ENCODE measurements around the gene GJA5.

DNA sequence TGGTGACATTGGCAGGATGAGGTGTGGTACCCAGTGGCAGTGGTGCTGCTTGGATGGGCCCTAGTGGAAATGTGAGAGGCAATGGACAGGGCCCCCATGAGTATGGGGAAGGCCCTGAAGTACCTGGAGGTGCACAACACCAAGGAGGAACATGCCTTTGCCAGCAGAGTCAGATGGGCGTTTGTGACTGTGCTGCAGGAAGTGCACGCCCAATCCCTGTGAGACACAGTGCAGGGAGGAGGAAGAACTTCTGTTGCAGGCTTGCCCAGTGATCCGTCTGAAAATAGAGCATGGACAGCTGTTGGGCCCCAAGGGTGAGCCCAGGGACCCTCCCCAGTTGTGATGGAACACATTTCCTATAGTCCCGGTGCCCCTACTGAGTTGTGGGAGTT is 42.7 kb downstream of the GJA5 start:
- TF ChIP-seq TCF12 (IDR thresholded peaks at IDR 0.05; ENCODE audit: low read depth) = no peak
- TF ChIP-seq, protein P1, sequence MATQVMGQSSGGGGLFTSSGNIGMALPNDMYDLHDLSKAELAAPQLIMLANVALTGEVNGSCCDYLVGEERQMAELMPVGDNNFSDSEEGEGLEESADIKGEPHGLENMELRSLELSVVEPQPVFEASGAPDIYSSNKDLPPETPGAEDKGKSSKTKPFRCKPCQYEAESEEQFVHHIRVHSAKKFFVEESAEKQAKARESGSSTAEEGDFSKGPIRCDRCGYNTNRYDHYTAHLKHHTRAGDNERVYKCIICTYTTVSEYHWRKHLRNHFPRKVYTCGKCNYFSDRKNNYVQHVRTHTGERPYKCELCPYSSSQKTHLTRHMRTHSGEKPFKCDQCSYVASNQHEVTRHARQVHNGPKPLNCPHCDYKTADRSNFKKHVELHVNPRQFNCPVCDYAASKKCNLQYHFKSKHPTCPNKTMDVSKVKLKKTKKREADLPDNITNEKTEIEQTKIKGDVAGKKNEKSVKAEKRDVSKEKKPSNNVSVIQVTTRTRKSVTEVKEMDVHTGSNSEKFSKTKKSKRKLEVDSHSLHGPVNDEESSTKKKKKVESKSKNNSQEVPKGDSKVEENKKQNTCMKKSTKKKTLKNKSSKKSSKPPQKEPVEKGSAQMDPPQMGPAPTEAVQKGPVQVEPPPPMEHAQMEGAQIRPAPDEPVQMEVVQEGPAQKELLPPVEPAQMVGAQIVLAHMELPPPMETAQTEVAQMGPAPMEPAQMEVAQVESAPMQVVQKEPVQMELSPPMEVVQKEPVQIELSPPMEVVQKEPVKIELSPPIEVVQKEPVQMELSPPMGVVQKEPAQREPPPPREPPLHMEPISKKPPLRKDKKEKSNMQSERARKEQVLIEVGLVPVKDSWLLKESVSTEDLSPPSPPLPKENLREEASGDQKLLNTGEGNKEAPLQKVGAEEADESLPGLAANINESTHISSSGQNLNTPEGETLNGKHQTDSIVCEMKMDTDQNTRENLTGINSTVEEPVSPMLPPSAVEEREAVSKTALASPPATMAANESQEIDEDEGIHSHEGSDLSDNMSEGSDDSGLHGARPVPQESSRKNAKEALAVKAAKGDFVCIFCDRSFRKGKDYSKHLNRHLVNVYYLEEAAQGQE (IDR thresholded peaks at IDR 0.05; ENCODE audit: low read depth) = no peak
- no peak for TF ChIP-seq CREB1 (IDR thresholded peaks at IDR 0.05; ENCODE audit: low read depth)
- no peak for TF ChIP-seq EP300 (IDR thresholded peaks at IDR 0.05; ENCODE audit: borderline replicate concordance)
- no peak for TF ChIP-seq TAF1 (IDR thresholded peaks at IDR 0.05; ENCODE audit: low read depth)
- no peak for TF ChIP-seq RAD21 (IDR thresholded peaks at IDR 0.05; ENCODE audit: low read depth)
- no peak for TF ChIP-seq CEBPB (IDR thresholded peaks at IDR 0.05)
- TF ChIP-seq, protein P2, sequence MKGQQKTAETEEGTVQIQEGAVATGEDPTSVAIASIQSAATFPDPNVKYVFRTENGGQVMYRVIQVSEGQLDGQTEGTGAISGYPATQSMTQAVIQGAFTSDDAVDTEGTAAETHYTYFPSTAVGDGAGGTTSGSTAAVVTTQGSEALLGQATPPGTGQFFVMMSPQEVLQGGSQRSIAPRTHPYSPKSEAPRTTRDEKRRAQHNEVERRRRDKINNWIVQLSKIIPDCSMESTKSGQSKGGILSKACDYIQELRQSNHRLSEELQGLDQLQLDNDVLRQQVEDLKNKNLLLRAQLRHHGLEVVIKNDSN (IDR thresholded peaks at IDR 0.05) = no peak
- TF ChIP-seq, protein P3, sequence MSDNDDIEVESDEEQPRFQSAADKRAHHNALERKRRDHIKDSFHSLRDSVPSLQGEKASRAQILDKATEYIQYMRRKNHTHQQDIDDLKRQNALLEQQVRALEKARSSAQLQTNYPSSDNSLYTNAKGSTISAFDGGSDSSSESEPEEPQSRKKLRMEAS (IDR thresholded peaks at IDR 0.05) = no peak
- TF ChIP-seq EGR1 (IDR thresholded peaks at IDR 0.05) = no peak

All from Ishikawa (cell line).